Dendritic cell treated with granulocyte-macrophage colony-stimulating factor and Interleukin-4, amounts not matched to agents 40 ng/mL and 50 ng/mL, for 4 days (primary cell): Measurements from ENCODE around the gene TECTB.
A peak's percentile ranks its signal among the peaks of the same experiment; 100 is the strongest.

Source experiments
- H3K27ac Mint-ChIP-seq: one replicate; pipeline ENCODE4 v1.8.0; 2022; ENCODE audit warnings: mild to moderate bottlenecking, mixed read lengths
- H3K27me3 Mint-ChIP-seq: one replicate; pipeline ENCODE4 v1.8.0; 2022; ENCODE audit warnings: mild to moderate bottlenecking, mixed read lengths
- H3K36me3 Mint-ChIP-seq: one replicate; pipeline ENCODE4 v1.8.0; 2022; ENCODE audit warnings: low read depth, mixed read lengths
- H3K4me1 Mint-ChIP-seq: one replicate; pipeline ENCODE4 v1.8.0; 2022; ENCODE audit warnings: low read depth, mixed read lengths
- H3K4me3 Mint-ChIP-seq: one replicate; pipeline ENCODE4 v1.8.0; 2022; ENCODE audit warnings: mild to moderate bottlenecking, moderate library complexity, mixed read lengths
- H3K9me3 Mint-ChIP-seq: one replicate; pipeline ENCODE4 v1.8.0; 2022; ENCODE audit warnings: mixed read lengths
- intact Hi-C: fragments of 100-400 bp; cut with micrococcal nuclease; formaldehyde crosslinking; loops from one replicate; pipeline ENCODE4 v1.15.0; 2022

TECTB gene

GRCh38 chr10:112335111-112335867, 52.1 kb downstream of the TECTB start:
- Mint-ChIP-seq H3K27ac (peak overlapping the region; percentile 27), H3K4me1 (peaks cover 19% of the 10 kb centered on the region), H3K36me3 (no peaks in the 10 kb centered on the region), H3K9me3 (no peaks in the 10 kb centered on the region), H3K27me3 (peaks cover 9% of the 10 kb centered on the region), H3K4me3 (no peak overlapping the region)
- intact Hi-C loops, result no loop called here

GRCh38 chr10:112335868-112336265, 52.7 kb downstream of the TECTB start:
- H3K36me3 Mint-ChIP-seq, result no peaks in the 10 kb centered on the region
- no peak overlapping the region for H3K4me3 Mint-ChIP-seq
- H3K9me3 Mint-ChIP-seq, result no peaks in the 10 kb centered on the region
- H3K27me3 Mint-ChIP-seq, result peaks cover 9% of the 10 kb centered on the region
- intact Hi-C loops, result no loop called here
- peak overlapping the region; percentile 14 for H3K27ac Mint-ChIP-seq
- peaks cover 14% of the 10 kb centered on the region for H3K4me1 Mint-ChIP-seq

GRCh38 chr10:112336556-112337201, 53.5 kb downstream of the TECTB start:
- Mint-ChIP-seq H3K27ac (peak overlapping the region; percentile 14), H3K4me1 (peaks cover 9% of the 10 kb centered on the region), H3K9me3 (no peaks in the 10 kb centered on the region), H3K36me3 (no peaks in the 10 kb centered on the region), H3K4me3 (no peak overlapping the region), H3K27me3 (peaks cover 7% of the 10 kb centered on the region)
- intact Hi-C loops, result no loop called here

- intact Hi-C loops, result loop anchor here (1.0 kb wide), 1 partner anchor 18 kb away; no protein-coding TSS in a partner anchor
- Mint-ChIP-seq H3K36me3 (no peaks in the 10 kb centered on the region), H3K4me3 (no peak overlapping the region), H3K9me3 (no peaks in the 10 kb centered on the region), H3K4me1 (peaks cover 9% of the 10 kb centered on the region), H3K27me3 (peaks cover 3% of the 10 kb centered on the region), H3K27ac (no peak overlapping the region)
Observed at GRCh38 chr10:112338957-112339356, 55.8 kb downstream of the TECTB start.

GRCh38 chr10:112340601-112341000, 57.4 kb downstream of the TECTB start:
- peaks cover 3% of the 10 kb centered on the region for H3K27me3 Mint-ChIP-seq
- intact Hi-C loops, result no loop called here
- no peak overlapping the region for H3K4me3 Mint-ChIP-seq
- H3K27ac Mint-ChIP-seq, result no peak overlapping the region
- H3K4me1 Mint-ChIP-seq, result peaks cover 7% of the 10 kb centered on the region
- no peaks in the 10 kb centered on the region for H3K36me3 Mint-ChIP-seq
- H3K9me3 Mint-ChIP-seq, result no peaks in the 10 kb centered on the region

GRCh38 chr10:112343056-112343806, 60.0 kb downstream of the TECTB start:
- Mint-ChIP-seq H3K4me1 (no peaks in the 10 kb centered on the region), H3K27me3 (peaks cover 1% of the 10 kb centered on the region), H3K36me3 (no peaks in the 10 kb centered on the region), H3K27ac (no peak overlapping the region), H3K4me3 (no peak overlapping the region), H3K9me3 (no peaks in the 10 kb centered on the region)
- intact Hi-C loops, result no loop called here

- no peak overlapping the region for H3K4me3 Mint-ChIP-seq
- H3K9me3 Mint-ChIP-seq, result no peaks in the 10 kb centered on the region
- intact Hi-C loops, result no loop called here
- no peak overlapping the region for H3K27ac Mint-ChIP-seq
- H3K4me1 Mint-ChIP-seq, result no peaks in the 10 kb centered on the region
- peaks cover 1% of the 10 kb centered on the region for H3K27me3 Mint-ChIP-seq
- H3K36me3 Mint-ChIP-seq, result no peaks in the 10 kb centered on the region
Observed at GRCh38 chr10:112344261-112344660, 61.1 kb downstream of the TECTB start.

- peaks cover 1% of the 10 kb centered on the region for H3K27me3 Mint-ChIP-seq
- intact Hi-C loops, result no loop called here
- H3K9me3 Mint-ChIP-seq, result no peaks in the 10 kb centered on the region
- no peak overlapping the region for H3K4me3 Mint-ChIP-seq
- H3K4me1 Mint-ChIP-seq, result no peaks in the 10 kb centered on the region
- no peak overlapping the region for H3K27ac Mint-ChIP-seq
- no peaks in the 10 kb centered on the region for H3K36me3 Mint-ChIP-seq
Observed at GRCh38 chr10:112345202-112345601, 62.0 kb downstream of the TECTB start.

- intact Hi-C loops, result no loop called here
- no peaks in the 10 kb centered on the region for H3K9me3 Mint-ChIP-seq
- no peak overlapping the region for H3K27ac Mint-ChIP-seq
- H3K4me1 Mint-ChIP-seq, result no peaks in the 10 kb centered on the region
- H3K4me3 Mint-ChIP-seq, result no peak overlapping the region
- peaks cover 1% of the 10 kb centered on the region for H3K27me3 Mint-ChIP-seq
- no peaks in the 10 kb centered on the region for H3K36me3 Mint-ChIP-seq
Observed at GRCh38 chr10:112345743-112346142, 62.5 kb downstream of the TECTB start.

- Mint-ChIP-seq H3K36me3 (no peaks in the 10 kb centered on the region), H3K27me3 (peaks cover 1% of the 10 kb centered on the region), H3K4me3 (no peak overlapping the region), H3K9me3 (no peaks in the 10 kb centered on the region), H3K4me1 (no peaks in the 10 kb centered on the region), H3K27ac (no peak overlapping the region)
- intact Hi-C loops, result no loop called here
Observed at GRCh38 chr10:112346774-112347173, 63.6 kb downstream of the TECTB start.

GRCh38 chr10:112347709-112348671, 64.8 kb downstream of the TECTB start:
- no peaks in the 10 kb centered on the region for H3K4me1 Mint-ChIP-seq
- H3K9me3 Mint-ChIP-seq, result no peaks in the 10 kb centered on the region
- no peaks in the 10 kb centered on the region for H3K36me3 Mint-ChIP-seq
- intact Hi-C loops, result no loop called here
- H3K27me3 Mint-ChIP-seq, result peaks cover 1% of the 10 kb centered on the region
- H3K4me3 Mint-ChIP-seq, result no peak overlapping the region
- no peak overlapping the region for H3K27ac Mint-ChIP-seq

GRCh38 chr10:112348759-112349158, 65.6 kb downstream of the TECTB start:
- no peaks in the 10 kb centered on the region for H3K36me3 Mint-ChIP-seq

GRCh38 chr10:112349521-112350085, 66.4 kb downstream of the TECTB start:
- Mint-ChIP-seq H3K27ac (no peak overlapping the region), H3K27me3 (peaks cover 1% of the 10 kb centered on the region), H3K9me3 (no peaks in the 10 kb centered on the region), H3K36me3 (no peaks in the 10 kb centered on the region), H3K4me3 (no peak overlapping the region), H3K4me1 (no peaks in the 10 kb centered on the region)
- intact Hi-C loops, result no loop called here

More at GRCh38 chr10:112348759-112349158, 65.6 kb downstream of the TECTB start:
- Mint-ChIP-seq H3K4me1 (no peaks in the 10 kb centered on the region), H3K27me3 (peaks cover 1% of the 10 kb centered on the region), H3K4me3 (no peak overlapping the region), H3K27ac (no peak overlapping the region), H3K9me3 (no peaks in the 10 kb centered on the region)
- intact Hi-C loops, result no loop called here
